ENCODE measurements around the gene GRM7.

GRCh38 chr3:7498715-7499114, 637.8 kb downstream of the GRM7 start:
- TF ChIP-seq CTCF (IDR thresholded peaks at IDR 0.05), result no peak
- TF ChIP-seq POLR2A (IDR thresholded peaks at IDR 0.05), result no peak
- no peak for TF ChIP-seq POLR2AphosphoS5 (IDR thresholded peaks at IDR 0.05)
- no peak for TF ChIP-seq EP300 (IDR thresholded peaks at IDR 0.05)
